BJ (cell line): Measurements from ENCODE around the gene PLEKHM2. TPM values are rescaled to one million over a fixed set of nuclear protein-coding genes. Genes with fewer than 3 reads are reported as not detected.
A peak's percentile ranks its signal among the peaks of the same experiment; 100 is the strongest.

ENCODE experiments used
- CTCF ChIA-PET: fragments of 350-600 bp; formaldehyde crosslinking; extraction: SDS; loops from one replicate; lab custom pipeline; 2021; ENCODE audit warnings: antibody characterized with exemption, inconsistent platforms; lab: Yijun Ruan, JAX
- POLR2A ChIA-PET: fragments of 300-600 bp; sonication (Branson Sonifier 250); formaldehyde crosslinking; extraction: SDS; loops from one replicate; lab custom pipeline; 2021; ENCODE audit warnings: antibody characterized with exemption; lab: Charles Lee
- DNase-seq: peaks from one replicate; pipeline ENCODE4 v3.0.0-alpha.2; 2011; ENCODE audit warnings: low read depth
- H3K27me3 ChIP-seq: 2 replicates; pipeline ENCODE4 v1.6.0; 2011; ENCODE audit warnings: low read length; ENCODE audit not compliant: control insufficient read depth, insufficient read depth
- H3K36me3 ChIP-seq: 2 replicates; pipeline ENCODE4 v1.5.1; 2011; ENCODE audit warnings: low read length; ENCODE audit not compliant: control insufficient read depth, insufficient read depth
- H3K4me3 ChIP-seq: 2 replicates; pipeline ENCODE4 v1.5.1; 2011; ENCODE audit warnings: low read depth, mild to moderate bottlenecking, control low read depth, low read length
- polyA plus RNA-seq: library from polyadenylated mRNA; depleted of rRNA; stranded (reverse); fragments of >200 nt; gene quantifications from 2 replicates; pipeline ENCODE4 v1.2.3, GENCODE V29; 2011
- TF ChIP-seq, protein P1 (sequence below): IDR thresholded peaks from 2 replicates; pipeline ENCODE4 v1.5.1; 2011; ENCODE audit warnings: low read depth, mild to moderate bottlenecking, control low read depth, inconsistent platforms, low read length, moderate library complexity; ENCODE audit not compliant: insufficient read depth

Gene PLEKHM2
- polyA plus RNA-seq, 1 experiment, result 58.3 TPM

DNA sequence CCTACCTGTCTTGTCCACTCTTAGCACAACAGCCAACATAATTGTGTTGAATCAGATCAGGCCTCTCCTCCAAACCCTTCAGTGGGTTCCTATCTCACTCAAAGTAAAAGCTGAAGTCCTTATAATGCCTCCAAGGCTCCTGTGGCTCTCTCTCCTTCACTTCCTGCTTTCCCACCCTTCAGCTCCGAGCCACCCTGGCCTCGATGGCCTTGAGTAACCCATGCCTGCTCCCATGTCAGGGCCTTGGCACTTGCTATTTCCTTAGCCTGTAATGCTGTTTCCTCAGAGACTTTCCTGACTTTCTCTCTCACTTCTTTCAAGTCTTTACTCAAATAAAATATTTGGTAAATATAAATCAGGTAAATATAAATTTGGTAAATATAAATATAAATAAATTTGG, 8.1 kb upstream of the PLEKHM2 start:
- no peak overlapping the region for H3K4me3 ChIP-seq
- TF ChIP-seq, protein P1, sequence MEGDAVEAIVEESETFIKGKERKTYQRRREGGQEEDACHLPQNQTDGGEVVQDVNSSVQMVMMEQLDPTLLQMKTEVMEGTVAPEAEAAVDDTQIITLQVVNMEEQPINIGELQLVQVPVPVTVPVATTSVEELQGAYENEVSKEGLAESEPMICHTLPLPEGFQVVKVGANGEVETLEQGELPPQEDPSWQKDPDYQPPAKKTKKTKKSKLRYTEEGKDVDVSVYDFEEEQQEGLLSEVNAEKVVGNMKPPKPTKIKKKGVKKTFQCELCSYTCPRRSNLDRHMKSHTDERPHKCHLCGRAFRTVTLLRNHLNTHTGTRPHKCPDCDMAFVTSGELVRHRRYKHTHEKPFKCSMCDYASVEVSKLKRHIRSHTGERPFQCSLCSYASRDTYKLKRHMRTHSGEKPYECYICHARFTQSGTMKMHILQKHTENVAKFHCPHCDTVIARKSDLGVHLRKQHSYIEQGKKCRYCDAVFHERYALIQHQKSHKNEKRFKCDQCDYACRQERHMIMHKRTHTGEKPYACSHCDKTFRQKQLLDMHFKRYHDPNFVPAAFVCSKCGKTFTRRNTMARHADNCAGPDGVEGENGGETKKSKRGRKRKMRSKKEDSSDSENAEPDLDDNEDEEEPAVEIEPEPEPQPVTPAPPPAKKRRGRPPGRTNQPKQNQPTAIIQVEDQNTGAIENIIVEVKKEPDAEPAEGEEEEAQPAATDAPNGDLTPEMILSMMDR, result no peak
- H3K36me3 ChIP-seq, result no peaks in the 10 kb centered on the region
- no peaks in the 10 kb centered on the region for H3K27me3 ChIP-seq
- no peak for DNase-seq
- POLR2A ChIA-PET, result no interaction called here
- CTCF ChIA-PET, result no interaction called here

DNA sequence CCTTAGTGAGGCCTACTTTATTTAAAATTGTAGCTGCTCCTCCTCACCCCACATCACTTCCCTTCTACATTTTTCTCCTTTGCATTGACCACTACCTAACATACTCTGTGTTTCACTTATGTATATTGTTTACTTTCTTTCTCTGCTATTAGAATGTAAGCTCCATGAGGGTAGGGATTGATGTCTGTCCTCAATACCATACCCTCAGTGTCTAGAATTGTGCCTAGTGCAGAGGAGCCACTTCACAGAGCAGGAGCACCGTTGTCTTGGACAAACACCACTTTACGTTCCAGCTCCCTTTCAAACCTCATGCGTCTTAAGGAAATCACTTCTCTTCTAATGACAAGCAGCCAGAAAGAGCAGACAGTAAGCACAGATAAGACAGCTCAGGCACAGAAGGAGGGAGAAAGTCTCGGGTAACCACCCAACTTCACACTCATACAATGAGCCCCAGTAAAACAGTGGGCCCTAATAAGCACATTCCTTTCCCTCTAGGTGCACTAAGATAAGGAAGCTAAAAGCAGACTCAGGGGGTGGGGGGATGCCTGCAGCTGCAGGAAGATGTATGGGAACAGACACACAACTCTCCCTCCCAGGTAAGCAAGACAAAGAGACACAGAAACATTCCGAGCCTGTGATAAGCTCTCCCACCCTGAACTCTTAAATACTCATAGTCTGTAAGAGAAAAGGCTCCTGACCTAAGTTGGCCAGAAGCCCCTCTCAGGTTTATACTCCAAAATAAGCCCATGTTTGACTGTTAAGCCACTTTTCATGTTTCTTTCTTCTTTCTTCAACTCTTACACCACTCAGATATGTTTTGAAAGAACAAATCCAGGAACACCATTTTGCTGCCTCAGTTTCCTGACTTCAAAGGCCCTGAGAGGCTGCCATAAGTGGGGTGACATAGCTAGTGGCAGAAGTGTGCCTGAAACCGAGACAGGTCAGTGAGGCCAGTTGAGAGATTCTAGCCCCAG, 7.1 kb upstream of the PLEKHM2 start:
- CTCF ChIA-PET, result no interaction called here

DNA sequence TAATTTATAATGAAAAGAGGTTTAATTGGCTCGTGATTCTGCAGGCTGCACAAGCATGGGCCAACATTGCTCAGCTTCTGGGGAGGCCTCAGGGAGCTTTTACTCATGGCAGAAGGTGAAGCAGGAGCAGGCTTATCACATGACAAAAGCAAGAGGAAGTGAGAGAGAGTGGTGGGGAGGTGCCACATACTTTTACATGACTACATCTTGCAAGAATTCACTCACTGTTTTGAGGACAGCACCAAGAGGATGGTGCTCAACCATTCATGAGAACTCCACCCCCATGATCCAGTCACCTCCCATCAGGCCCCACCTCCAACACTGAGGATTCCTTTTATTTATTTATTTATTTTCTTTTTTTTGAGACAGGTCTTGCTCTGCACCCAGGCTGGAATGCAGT, 5.5 kb upstream of the PLEKHM2 start:
- TF ChIP-seq, protein P1, result no peak
- no peaks in the 10 kb centered on the region for H3K36me3 ChIP-seq
- no peaks in the 10 kb centered on the region for H3K27me3 ChIP-seq
- POLR2A ChIA-PET, result no interaction called here
- peak; percentile 73 for DNase-seq
- H3K4me3 ChIP-seq, result no peak overlapping the region
- CTCF ChIA-PET, result interaction anchor here (2.5 kb wide), 1 partner anchor 63 kb away, joined by 6 read pairs; no protein-coding TSS in a partner anchor

More for the DNA sequence above, 7.1 kb upstream of the PLEKHM2 start:
- Histone ChIP-seq H3K36me3 (no peaks in the 10 kb centered on the region), H3K27me3 (no peaks in the 10 kb centered on the region), H3K4me3 (no peak overlapping the region)
- TF ChIP-seq, protein P1, result no peak
- POLR2A ChIA-PET, result no interaction called here
- no peak for DNase-seq

DNA sequence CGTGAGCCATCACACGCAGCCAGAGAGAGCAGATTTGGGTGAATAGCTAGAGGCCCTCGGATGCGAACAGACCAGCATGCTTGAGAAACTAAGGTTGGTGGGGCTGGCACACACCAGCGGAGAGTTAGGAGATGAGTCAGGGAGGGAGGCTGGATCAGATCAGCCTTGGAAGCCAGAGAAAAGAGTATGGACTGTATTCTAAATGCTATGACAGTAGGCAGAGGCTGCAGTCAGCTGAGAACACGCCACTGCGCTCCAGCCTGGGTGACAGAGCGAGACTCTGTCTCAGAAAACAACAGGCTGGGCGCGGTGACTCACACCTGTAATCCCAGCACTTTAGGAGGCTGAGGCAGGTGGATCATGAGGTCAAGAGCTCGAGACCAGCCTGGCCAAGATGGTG, 4.0 kb upstream of the PLEKHM2 start:
- Histone ChIP-seq H3K27me3 (no peaks in the 10 kb centered on the region), H3K36me3 (no peaks in the 10 kb centered on the region), H3K4me3 (no peak overlapping the region)
- TF ChIP-seq, protein P1, result no peak
- POLR2A ChIA-PET, result interaction anchor here (0.6 kb wide), 3 partner anchors 9 to 99 kb away, joined by 3 to 12 read pairs (median 5); no protein-coding TSS in a partner anchor
- CTCF ChIA-PET, result interaction anchor here (1.3 to 2.5 kb wide), 2 partner anchors 10 to 61 kb away, joined by 3 to 6 read pairs; no protein-coding TSS in a partner anchor
- peak; percentile 42 for DNase-seq
